Limb (tissue), 2 donors: Measurements from ENCODE around the gene ADAMTS6.
"Not testable (repeated sequence)": the region's sequence is repeated elsewhere in the genome, so short reads cannot be mapped to it uniquely, and the experiment has no call there.

Experiments
- DNase-seq, 2 donors: peaks; one replicate each; pipeline ENCODE4 v3.0.0-alpha.2; 2016; ENCODE audit errors: extremely low spot score in 2 of 2

The ADAMTS6 gene

DNA sequence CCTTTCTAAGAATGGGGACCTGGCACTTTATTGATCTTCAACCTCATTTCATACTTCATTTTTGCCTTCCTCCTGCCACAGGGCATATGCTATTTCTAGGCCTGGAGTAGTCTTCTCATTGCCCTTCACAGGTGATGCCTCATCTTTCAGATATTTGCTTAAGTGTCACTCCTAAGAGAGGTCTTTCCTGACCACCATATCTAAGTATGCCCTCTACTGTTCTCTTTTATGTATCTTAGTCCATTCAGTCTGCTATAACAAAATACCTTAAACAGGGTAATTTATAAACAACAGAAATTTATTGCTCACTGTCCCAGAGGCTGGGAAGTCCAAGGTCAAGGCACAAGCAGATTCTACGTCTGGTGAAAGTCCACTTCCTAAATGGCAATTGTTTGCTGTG lies 99.1 kb downstream of the ADAMTS6 start:
- DNase-seq: no peak

DNA sequence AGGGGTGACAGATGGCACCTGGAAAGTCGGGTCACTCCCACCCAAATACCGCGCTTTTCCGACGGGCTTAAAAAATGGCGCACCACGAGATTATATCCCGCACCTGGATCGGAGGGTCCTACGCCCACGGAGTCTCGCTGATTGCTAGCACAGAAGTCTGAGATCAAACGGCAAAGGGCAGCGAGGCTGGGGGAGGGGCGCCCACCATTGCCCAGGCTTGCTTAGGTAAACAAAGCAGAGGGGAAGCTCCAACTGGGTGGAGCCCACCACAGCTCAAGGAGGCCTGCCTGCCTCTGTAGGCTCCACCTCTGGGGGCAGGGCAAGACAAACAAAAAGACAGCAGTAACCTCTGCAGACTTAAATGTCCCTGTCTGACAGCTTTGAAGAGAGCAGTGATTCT lies 111.2 kb downstream of the ADAMTS6 start:
- not testable (repeated sequence) for DNase-seq

- no peak for DNase-seq
These were observed 115.1 kb downstream of the ADAMTS6 start for GRCh38 chr5:65366655-65367054.

DNA sequence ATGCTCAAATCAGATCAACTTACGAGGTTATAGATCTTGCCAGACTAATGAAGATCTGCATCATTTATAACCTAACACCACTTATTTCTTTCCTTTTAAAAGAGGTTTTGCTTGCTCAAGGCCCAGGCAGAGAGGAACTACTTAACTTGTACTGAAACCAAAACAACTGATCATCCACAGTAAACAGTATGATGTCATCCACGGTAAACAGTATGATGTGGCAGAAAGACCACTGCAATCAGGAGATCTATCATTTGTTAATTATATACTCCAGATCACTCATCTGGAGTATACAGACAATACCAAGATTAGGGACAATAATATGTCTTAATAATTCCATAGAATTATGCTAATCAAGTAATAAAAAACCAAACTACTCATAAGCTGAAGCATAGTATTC lies 116.8 kb downstream of the ADAMTS6 start:
- no peak for DNase-seq

DNA sequence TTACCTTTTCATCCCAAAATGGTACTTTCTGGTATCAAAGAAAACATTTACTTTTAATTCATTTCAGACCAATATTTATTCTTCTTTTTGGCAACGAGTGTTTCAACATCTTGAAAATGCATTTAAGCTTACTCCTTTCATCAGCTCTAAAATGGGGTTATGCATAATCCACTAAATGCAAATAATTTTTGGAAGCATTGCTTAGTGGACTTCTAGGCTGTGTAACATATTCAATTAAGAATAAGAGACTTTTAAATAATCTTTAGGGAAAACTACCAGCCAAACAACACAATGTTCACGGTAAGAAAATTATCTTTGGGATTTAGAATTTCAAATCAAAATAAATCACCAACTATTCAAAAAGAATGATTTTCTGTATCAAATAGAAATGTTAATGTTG lies 118.2 kb downstream of the ADAMTS6 start:
- no peak for DNase-seq

DNA sequence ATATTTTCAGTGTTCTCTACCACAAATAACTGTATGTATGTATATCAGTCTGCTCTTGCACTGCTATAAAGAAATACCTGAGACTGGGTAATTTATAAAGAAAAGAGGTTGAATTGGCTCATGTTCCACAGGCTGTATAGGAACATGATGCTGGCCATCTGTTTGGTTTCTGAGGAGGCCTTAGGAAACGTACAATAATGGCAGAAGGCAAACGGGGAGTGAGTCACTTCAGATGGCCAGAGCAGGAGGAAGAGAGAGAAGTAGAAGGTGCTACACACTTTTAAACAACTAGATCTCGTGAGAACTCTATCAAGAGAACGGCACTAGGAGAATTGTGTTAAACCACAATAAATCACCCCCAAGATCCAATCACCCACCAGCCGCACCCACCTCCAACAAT lies 121.7 kb downstream of the ADAMTS6 start:
- no peak for DNase-seq

DNA sequence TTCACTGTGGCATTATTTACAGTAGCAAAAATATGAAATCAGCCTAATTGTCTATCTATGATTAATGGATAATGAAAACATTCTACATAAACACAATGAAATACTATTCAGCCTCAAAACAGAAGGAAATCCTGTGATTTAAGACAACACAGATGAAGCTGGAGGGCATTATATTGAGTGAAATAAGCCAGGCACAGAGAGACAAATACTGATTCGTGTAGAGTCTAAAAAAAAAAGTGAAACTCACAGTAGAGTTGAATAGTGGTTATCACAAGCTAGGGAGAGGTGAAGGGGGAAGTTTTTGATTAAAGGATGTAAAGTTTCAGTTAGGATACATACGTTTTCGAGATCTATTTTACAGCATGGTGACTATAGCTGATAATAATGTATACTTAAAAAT lies 122.2 kb downstream of the ADAMTS6 start:
- DNase-seq: no peak

DNA sequence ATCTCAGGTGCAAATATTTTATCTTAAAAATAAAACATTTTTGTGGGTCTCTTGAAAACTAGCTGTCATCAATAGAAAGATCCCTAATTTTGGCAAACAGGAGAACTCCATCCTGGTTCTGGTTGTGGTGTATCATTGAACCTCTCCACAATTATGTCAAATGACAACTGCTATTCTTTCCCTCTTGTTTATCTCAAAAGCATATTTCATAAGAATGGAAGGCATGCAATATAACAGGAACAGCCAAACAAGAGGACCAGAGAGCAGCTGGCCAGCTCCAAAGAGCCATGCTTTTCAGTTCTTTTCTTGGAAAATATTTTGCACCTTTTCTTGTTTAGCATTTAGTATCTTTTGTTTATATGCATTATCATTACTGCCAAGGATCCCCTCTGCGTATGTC lies 125.4 kb downstream of the ADAMTS6 start:
- DNase-seq: no peak

DNA sequence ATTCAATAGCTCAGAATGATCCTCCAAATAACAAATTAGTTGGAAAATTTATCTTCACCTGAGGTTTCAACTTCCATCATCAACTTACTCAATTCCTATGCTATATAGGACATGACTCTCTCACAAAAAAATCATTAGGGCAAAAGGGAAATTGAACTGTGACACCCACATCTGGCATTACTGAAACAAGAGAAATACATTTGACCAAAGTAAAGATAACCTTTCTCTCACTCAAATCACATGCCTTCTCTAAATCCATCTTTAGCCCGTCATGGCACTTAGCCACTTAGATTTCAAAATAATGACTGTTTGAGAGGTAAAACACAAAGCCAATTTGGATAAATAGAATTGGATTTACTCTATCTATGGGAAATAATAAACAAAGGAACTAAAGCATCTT lies 126.4 kb downstream of the ADAMTS6 start:
- no peak for DNase-seq

DNA sequence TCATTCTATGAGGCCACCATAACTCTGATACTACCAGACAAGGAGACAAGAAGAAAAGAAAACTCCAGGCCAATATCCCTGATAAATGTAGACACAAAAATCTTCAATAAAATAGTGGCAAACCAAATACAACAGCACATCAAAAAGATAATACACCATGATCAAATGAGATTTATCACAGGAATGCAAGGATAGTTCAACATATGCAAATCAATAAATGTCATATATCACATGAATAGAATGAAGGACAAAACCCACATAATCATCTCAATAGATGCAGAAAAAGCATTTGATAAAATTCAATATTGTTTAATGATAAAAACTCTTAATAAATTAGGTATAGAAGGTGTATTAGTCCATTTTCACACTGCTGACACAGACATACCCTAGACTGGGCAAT lies 139.9 kb downstream of the ADAMTS6 start:
- no peak for DNase-seq

DNA sequence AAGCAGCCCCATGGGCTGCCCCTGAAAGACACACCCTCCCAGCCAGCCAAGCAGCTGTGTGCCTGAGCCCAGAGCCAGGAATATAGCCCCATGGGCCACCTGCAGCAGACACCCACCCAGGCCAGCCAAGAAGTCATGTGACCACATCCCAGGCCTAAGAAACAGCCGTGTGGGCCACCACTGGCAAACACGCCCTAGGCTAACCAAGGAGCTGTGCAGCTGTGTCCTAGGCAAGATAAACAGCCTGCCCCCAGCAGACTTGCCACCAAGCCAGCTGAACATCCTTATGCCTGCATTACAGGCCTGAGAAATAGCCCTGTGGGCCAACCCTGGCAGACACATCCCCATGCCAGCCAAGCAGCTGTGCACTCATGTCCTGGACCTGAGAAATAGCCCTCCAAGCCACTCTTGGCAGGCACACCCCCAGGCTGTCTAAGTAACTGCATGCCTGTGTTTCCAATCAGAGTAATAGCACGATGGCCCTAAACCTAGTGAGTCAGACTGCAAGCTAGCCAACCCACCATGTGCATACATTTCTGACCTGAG lies 143.0 kb downstream of the ADAMTS6 start:
- no peak for DNase-seq

DNA sequence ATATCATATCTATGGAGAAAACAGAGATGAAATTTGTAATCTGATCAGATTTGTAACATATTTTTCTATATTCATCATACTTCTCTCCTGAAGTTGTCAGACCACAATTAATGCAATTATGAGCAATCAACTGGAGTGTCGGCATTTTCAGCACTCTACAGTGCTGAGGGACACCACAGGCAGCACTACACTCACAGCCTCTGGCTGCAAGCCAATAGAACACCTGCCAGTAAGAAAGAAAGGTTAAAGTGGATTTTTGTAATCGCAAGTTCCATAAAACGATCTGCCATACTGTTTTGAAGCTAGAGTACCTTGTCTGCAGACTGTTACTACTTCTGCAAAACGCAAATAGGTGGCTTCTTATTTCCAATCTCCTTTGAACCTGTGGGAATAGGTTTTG lies 147.6 kb downstream of the ADAMTS6 start:
- no peak for DNase-seq

DNA sequence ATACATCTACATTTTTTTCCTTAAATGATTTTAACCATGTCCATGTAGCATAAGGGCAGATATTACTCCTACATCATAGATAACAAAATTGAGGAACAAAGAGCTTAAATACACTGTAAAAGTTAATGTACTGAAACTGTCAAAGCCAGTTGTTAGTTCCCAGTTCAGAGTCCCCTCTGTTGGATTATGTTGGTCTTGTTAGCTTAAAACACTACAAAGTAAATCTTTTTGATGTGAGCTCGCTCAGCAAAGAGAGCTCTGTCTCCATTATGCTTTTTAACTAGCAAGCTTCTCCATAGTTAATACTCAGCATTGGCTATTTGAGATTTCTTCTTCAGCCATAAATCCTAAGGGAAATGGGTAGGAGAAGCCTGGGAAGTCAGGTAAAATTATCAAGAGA lies 149.1 kb downstream of the ADAMTS6 start:
- DNase-seq: no peak

- peak in 1 of 2 donors; percentile 49 for DNase-seq
These were observed 152.5 kb downstream of the ADAMTS6 start for GRCh38 chr5:65329266-65329665.

DNA sequence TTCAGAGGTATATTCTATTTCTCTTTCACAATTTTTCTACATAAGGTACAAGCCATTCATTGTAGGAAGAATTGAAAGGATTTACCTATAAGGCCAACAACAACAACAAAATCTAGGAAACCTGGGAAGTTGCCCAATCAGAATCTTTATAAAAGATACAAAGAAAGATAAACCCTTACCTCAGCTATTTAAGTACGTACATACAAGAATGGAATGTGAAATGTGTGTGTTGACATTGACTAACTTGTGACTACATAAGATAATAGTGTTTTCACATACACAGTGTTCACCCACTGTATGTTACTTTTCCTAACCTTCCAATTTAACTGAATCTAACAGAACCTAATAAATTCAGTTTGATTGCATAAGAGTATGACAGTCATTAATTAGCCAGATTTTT lies 154.1 kb downstream of the ADAMTS6 start:
- no peak for DNase-seq

DNA sequence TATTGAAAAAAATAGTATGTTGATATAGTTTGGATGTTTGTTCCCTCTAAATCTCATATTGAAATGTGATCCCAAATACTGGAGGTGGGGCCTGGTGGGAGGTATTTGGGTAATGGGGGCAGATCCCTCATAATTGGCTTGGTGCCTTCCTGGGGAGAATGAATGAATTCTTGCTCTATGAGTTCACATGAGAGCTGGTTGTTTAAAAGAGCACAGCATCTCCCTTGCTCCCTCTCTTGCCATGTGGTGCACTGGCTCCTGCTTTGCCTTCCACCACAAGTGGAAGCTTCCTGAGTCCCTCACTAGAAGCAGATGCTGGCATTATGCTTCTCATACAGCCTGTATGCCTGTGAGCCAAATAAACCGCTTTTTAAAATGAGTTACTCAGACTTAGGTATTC lies 154.8 kb downstream of the ADAMTS6 start:
- DNase-seq: no peak

DNA sequence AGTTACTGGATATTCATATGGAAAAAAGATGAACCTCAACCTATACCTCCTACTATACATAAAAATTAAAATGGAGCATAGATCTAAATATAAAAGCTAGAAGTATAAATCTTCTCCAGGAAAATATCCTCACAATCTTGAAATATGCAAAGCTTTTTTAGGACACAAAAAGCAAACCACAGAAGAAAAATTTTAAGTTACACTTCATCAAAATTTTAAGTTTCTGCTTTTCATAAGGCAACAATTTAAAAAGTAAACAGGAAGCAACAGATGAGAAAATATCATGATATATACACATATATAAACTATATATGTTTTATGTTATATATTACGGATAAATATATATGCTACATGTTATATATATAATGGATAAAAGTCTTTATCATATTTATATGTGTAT lies 157.5 kb downstream of the ADAMTS6 start:
- no peak for DNase-seq

DNA sequence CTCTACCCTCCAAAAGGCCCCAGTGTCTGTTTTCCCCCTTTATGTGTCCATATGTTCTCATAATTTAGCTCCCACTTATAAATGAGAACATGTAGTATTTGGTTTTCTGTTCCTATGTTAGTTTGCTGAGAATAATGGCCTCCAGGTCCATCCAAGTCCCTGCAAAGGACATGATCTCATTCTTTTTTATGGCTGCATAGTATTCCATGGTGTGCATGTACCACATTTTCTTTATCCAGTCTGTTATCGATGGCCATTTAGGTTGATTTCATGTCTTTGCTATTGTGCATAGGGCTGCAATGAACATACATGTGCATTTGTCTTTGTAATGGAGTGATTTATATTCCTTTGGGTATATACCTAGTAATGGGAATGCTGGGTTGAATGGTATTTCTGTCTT lies 161.0 kb downstream of the ADAMTS6 start:
- DNase-seq: not testable (repeated sequence)

DNA sequence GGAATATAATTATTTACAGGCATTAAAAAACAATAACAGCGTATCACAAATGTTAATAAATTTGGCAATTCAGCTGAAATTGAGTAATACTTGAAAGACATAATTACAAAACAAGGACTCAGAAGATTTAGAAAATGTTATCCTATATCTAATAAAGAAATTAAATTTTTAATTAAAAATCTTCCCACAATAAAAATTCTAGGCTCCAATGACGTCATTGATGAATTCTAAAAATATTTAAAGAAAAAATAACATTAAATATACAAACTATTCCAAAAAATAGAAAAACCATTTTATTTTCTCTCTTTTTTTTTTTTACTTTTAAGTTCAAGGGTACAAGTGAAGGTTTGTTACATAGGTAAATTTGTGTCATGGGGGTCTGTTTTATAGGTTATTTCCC lies 161.5 kb downstream of the ADAMTS6 start:
- no peak for DNase-seq

- no peak for DNase-seq
These were observed 173.8 kb downstream of the ADAMTS6 start for GRCh38 chr5:65307931-65308330.

- no peak for DNase-seq
These were observed 174.6 kb downstream of the ADAMTS6 start for GRCh38 chr5:65307088-65307487.

GRCh38 chr5:65305913-65306312 lies 175.8 kb downstream of the ADAMTS6 start:
- DNase-seq: no peak

GRCh38 chr5:65299861-65300260 lies 181.9 kb downstream of the ADAMTS6 start:
- no peak for DNase-seq

DNA sequence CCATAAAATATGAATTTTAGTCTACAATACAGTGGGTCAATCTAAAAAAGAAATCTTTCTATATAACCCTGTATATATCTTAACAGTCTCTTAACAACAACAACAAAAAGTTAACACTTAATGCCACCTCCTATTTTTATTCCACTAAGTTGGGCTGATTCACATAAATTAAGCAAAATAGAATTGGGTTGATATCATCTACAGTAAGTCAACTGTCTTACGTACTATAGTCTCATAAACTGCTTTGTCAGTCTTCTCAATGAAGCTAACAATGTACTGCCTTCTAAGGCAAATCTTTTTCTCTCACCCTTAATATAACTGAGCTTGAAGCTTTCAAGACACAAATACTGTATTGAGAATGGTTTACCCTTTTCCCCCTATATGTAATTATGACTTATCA lies 185.7 kb downstream of the ADAMTS6 start:
- DNase-seq: no peak
